ENCODE measurements around the gene EMC8.

GRCh38 chr16:85768199-85768598 lies 31.1 kb downstream of the EMC8 start:
- TF ChIP-seq EZH2 (IDR thresholded peaks at IDR 0.05; ENCODE audit: borderline replicate concordance, low read length) = no peak
- TF ChIP-seq, protein P1, sequence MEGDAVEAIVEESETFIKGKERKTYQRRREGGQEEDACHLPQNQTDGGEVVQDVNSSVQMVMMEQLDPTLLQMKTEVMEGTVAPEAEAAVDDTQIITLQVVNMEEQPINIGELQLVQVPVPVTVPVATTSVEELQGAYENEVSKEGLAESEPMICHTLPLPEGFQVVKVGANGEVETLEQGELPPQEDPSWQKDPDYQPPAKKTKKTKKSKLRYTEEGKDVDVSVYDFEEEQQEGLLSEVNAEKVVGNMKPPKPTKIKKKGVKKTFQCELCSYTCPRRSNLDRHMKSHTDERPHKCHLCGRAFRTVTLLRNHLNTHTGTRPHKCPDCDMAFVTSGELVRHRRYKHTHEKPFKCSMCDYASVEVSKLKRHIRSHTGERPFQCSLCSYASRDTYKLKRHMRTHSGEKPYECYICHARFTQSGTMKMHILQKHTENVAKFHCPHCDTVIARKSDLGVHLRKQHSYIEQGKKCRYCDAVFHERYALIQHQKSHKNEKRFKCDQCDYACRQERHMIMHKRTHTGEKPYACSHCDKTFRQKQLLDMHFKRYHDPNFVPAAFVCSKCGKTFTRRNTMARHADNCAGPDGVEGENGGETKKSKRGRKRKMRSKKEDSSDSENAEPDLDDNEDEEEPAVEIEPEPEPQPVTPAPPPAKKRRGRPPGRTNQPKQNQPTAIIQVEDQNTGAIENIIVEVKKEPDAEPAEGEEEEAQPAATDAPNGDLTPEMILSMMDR (conservative IDR thresholded peaks at IDR 0.05 in 1 of 2, IDR thresholded peaks at IDR 0.05 in 1 of 2; ENCODE audit: extremely low read depth in 1 of 2, insufficient read depth in 1 of 2, low read depth in 1 of 2, low read length in 2 of 2) = no peak

Measured in mammary epithelial cell (primary cell).